Natural killer cell (primary cell): ENCODE measurements around the gene NAP1L1. TPM values are rescaled to one million over a fixed set of nuclear protein-coding genes. Genes with fewer than 3 reads are reported as not detected.

Experiments
- ATAC-seq, 3 donors: fragments of 150-1000 bp in 2 of 3; fragments of 200-7000 bp in 1 of 3; cut with Tn5 transposase; 1 replicate in 1 of 3; 2 replicates in 2 of 3; pipeline ENCODE4 v1.10.0; 2021; ENCODE audit warnings: mild to moderate bottlenecking in 2 of 3, moderate library complexity in 2 of 3
- DNase-seq, 2 donors: peaks; one replicate each; pipeline versions ENCODE4 v3.0.0 to v3.0.0-alpha.2; 2013 to 2021; ENCODE audit warnings: mixed read lengths in 1 of 2
- H3K27ac ChIP-seq: one replicate; pipeline ENCODE4 v1.5.1; 2013; ENCODE audit warnings: mild to moderate bottlenecking, low read length
- H3K27me3 ChIP-seq: one replicate; pipeline ENCODE4 v1.6.1; 2013; ENCODE audit warnings: low read length; ENCODE audit not compliant: control insufficient read depth, insufficient read depth
- H3K36me3 ChIP-seq: one replicate; pipeline ENCODE4 v1.6.1; 2013; ENCODE audit warnings: low read length; ENCODE audit not compliant: control insufficient read depth, insufficient read depth
- H3K4me1 ChIP-seq: one replicate; pipeline ENCODE4 v1.6.1; 2013; ENCODE audit warnings: low read length; ENCODE audit not compliant: control insufficient read depth, insufficient read depth
- H3K4me3 ChIP-seq: one replicate; pipeline ENCODE4 v1.5.1; 2013; ENCODE audit warnings: low read length
- H3K9me3 ChIP-seq: one replicate; pipeline ENCODE4 v1.6.1; 2013; ENCODE audit warnings: low read length; ENCODE audit not compliant: control insufficient read depth, insufficient read depth
- H3K27ac Mint-ChIP-seq, 2 donors: one replicate each; pipeline ENCODE4 v1.8.0; 2022; ENCODE audit warnings: mild to moderate bottlenecking in 2 of 2, mixed read lengths in 2 of 2, moderate library complexity in 1 of 2
- H3K27me3 Mint-ChIP-seq, 2 donors: one replicate each; pipeline ENCODE4 v1.8.0; 2022; ENCODE audit warnings: low read depth in 2 of 2, mixed read lengths in 2 of 2
- H3K36me3 Mint-ChIP-seq: one replicate; pipeline ENCODE4 v1.8.0; 2022; ENCODE audit warnings: mixed read lengths
- H3K4me1 Mint-ChIP-seq, 2 donors: one replicate each; pipeline ENCODE4 v1.8.0; 2022; ENCODE audit warnings: mixed read lengths in 2 of 2
- H3K4me3 Mint-ChIP-seq: one replicate; pipeline ENCODE4 v1.8.0; 2022; ENCODE audit warnings: mild to moderate bottlenecking, moderate library complexity, mixed read lengths
- H3K9me3 Mint-ChIP-seq, 2 donors: one replicate each; pipeline ENCODE4 v1.8.0; 2022; ENCODE audit warnings: mixed read lengths in 2 of 2
- WGBS: methylation state at CpG from one replicate; pipeline ENCODE4 v1.1.7; 2013; ENCODE audit warnings: missing lambda C conversion rate; ENCODE audit not compliant: insufficient coverage; 5-methylcytosine and 5-hydroxymethylcytosine counted together
- intact Hi-C: fragments of 100-400 bp; cut with micrococcal nuclease; formaldehyde crosslinking; loops from one replicate; pipeline ENCODE4 v1.14.2; 2022
- total RNA-seq, 4 donors: library from RNA; stranded (reverse); fragments of 120-200 nt in 1 of 4; gene quantifications; one replicate each; pipeline versions ENCODE4 v1.2.3 to v1.2.4, GENCODE V29; 2013 to 2022
- TF ChIP-seq, protein P1 (sequence below): fragments of 200-600 bp; IDR thresholded peaks from one replicate; pipeline ENCODE4 v1.8.0; 2022; ENCODE audit warnings: antibody characterized with exemption

Gene NAP1L1
- total RNA-seq, 3 donors from 2014 or later (not counting 1 experiment from before 2014, with no cell fraction given), result 264 to 431 (median 286) TPM

- TF ChIP-seq, protein P1, sequence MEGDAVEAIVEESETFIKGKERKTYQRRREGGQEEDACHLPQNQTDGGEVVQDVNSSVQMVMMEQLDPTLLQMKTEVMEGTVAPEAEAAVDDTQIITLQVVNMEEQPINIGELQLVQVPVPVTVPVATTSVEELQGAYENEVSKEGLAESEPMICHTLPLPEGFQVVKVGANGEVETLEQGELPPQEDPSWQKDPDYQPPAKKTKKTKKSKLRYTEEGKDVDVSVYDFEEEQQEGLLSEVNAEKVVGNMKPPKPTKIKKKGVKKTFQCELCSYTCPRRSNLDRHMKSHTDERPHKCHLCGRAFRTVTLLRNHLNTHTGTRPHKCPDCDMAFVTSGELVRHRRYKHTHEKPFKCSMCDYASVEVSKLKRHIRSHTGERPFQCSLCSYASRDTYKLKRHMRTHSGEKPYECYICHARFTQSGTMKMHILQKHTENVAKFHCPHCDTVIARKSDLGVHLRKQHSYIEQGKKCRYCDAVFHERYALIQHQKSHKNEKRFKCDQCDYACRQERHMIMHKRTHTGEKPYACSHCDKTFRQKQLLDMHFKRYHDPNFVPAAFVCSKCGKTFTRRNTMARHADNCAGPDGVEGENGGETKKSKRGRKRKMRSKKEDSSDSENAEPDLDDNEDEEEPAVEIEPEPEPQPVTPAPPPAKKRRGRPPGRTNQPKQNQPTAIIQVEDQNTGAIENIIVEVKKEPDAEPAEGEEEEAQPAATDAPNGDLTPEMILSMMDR, result no peak
- Histone ChIP-seq H3K4me3 (peak overlapping the region; percentile 82), H3K9me3 (no peaks in the 10 kb centered on the region), H3K27me3 (no peaks in the 10 kb centered on the region), H3K27ac (peak overlapping the region; percentile 99), H3K4me1 (peaks cover 11% of the 10 kb centered on the region), H3K36me3 (no peaks in the 10 kb centered on the region)
- peak overlapping the region; percentile 96 to 99 for H3K27ac Mint-ChIP-seq
- H3K4me3 Mint-ChIP-seq, result peak overlapping the region; percentile 98
- 9% methylated on average over 14 of the region's 14 CpGs for WGBS
- H3K36me3 Mint-ChIP-seq, result no peaks in the 10 kb centered on the region
- intact Hi-C loops, result loop anchor here (5.0 kb wide), 2 partner anchors 264 to 571 kb away; partner anchors contain the start of genes BBS10 and KRR1
- DNase-seq, result no peak
- peaks cover 46 to 54% of the 10 kb centered on the region in 2 donors for H3K4me1 Mint-ChIP-seq
- H3K27me3 Mint-ChIP-seq, result no peaks in the 10 kb centered on the region
- H3K9me3 Mint-ChIP-seq, result no peaks in the 10 kb centered on the region
- no peak for ATAC-seq
Observed at GRCh38 chr12:76083246-76083903, 1.1 kb downstream of the NAP1L1 start.

DNA sequence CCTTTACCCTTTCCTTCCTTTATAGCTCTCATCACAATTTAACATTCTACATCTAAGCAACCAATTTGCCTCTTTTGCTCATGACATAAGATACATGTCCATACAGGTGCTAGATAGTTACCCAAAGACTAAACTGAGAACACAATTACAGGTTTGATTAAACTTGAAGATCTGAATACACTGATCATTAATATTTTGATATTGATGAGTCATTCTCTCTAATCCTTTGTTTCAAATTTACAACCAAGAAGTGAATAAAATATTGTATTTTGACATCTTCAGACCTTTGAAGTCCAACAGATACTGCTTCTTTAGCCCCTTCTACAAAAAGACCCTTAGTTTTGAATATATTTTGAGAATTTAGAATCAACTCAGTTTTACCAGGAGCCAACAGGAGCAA, 2.6 kb downstream of the NAP1L1 start:
- Mint-ChIP-seq H3K9me3 (no peaks in the 10 kb centered on the region), H3K36me3 (no peaks in the 10 kb centered on the region), H3K4me3 (peak overlapping the region; percentile 29), H3K27me3 (no peaks in the 10 kb centered on the region), H3K27ac (peak overlapping the region in 1 of 2 donors; percentile 96), H3K4me1 (peaks cover 50 to 58% of the 10 kb centered on the region in 2 donors)
- Histone ChIP-seq H3K4me3 (no peak overlapping the region), H3K9me3 (no peaks in the 10 kb centered on the region), H3K36me3 (no peaks in the 10 kb centered on the region), H3K27ac (no peak overlapping the region), H3K27me3 (no peaks in the 10 kb centered on the region), H3K4me1 (peaks cover 11% of the 10 kb centered on the region)
- no peak for DNase-seq
- TF ChIP-seq, protein P1, result no peak
- ATAC-seq, result no peak
- intact Hi-C loops, result loop anchor here (5.0 kb wide), 2 partner anchors 265 to 570 kb away; partner anchors contain the start of genes BBS10 and KRR1

DNA sequence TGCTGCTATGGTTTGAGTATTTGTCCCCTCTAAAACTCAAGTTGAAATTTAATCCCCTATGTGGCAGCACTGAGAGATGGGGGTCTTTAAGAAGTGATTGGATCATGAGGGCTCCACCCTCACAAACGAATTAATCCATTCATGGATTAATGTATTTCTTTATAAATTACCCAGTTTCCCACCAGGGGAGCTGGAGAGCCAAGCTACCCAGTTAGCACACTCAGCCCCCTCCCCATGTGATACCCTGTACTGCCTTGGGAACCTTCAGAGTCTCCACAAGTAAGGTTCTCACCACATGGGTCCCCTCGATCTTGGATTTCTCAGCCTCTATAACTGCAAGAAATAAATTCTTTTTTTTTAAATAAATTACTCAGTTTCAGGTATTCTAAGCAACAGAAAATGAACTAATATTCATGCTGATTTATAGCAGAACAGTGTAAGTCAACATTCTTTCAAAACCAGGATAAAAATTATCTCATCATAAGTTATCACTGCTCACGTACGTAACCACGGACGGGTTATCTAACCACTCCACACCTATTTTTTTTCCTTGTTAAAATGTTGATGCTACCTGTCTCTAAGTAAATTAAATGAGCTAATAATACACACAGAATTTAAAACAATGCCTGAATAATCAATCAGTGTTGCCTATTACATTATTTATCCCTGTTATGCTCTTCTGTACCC, 3.6 kb downstream of the NAP1L1 start:
- H3K4me3 Mint-ChIP-seq, result no peak overlapping the region
- H3K36me3 ChIP-seq, result no peaks in the 10 kb centered on the region
- H3K4me1 ChIP-seq, result peaks cover 11% of the 10 kb centered on the region
- H3K27me3 ChIP-seq, result no peaks in the 10 kb centered on the region
- TF ChIP-seq, protein P1, result no peak
- no peaks in the 10 kb centered on the region for H3K27me3 Mint-ChIP-seq
- WGBS, result 41% methylated on average over 3 of the region's 6 CpGs
- peaks cover 50 to 60% of the 10 kb centered on the region in 2 donors for H3K4me1 Mint-ChIP-seq
- no peaks in the 10 kb centered on the region for H3K9me3 Mint-ChIP-seq
- no peaks in the 10 kb centered on the region for H3K9me3 ChIP-seq
- intact Hi-C loops, result loop anchor here (5.0 kb wide), 2 partner anchors 266 to 569 kb away; partner anchors contain the start of genes BBS10 and KRR1
- H3K36me3 Mint-ChIP-seq, result no peaks in the 10 kb centered on the region
- H3K27ac Mint-ChIP-seq, result no peak overlapping the region
- H3K27ac ChIP-seq, result no peak overlapping the region
- DNase-seq, result peak in 1 of 2 donors; percentile 45
- no peak for ATAC-seq
- no peak overlapping the region for H3K4me3 ChIP-seq
